ENCODE results near the gene DTL. TPM values are rescaled to one million over a fixed set of nuclear protein-coding genes. Genes with fewer than 3 reads are reported as not detected.
"Not testable (repeated sequence)": the region's sequence is repeated elsewhere in the genome, so short reads cannot be mapped to it uniquely, and the experiment has no call there.

The DTL gene
- total RNA-seq, 1 donor from 2014 or later = 73.9 TPM

GRCh38 chr1:212013672-212014071 lies 21.9 kb upstream of the DTL start:
- Mint-ChIP-seq H3K9me3 (no peaks in the 10 kb centered on the region), H3K4me1 (ENCODE audit: low read depth) (peaks cover 6% of the 10 kb centered on the region), H3K4me3 (ENCODE audit: low read depth) (no peak overlapping the region), H3K27me3 (ENCODE audit: low read depth) (no peaks in the 10 kb centered on the region), H3K27ac (no peak overlapping the region), H3K36me3 (ENCODE audit: low read depth) (peaks cover 42% of the 10 kb centered on the region)
- intact Hi-C loops (cut with micrococcal nuclease) = no loop called here
- DNase-seq (ENCODE audit: low spot score) = no peak

- Mint-ChIP-seq H3K36me3 (ENCODE audit: low read depth) (peaks cover 66% of the 10 kb centered on the region), H3K27ac (no peak overlapping the region), H3K4me1 (ENCODE audit: low read depth) (peaks cover 5% of the 10 kb centered on the region), H3K9me3 (peaks cover 13% of the 10 kb centered on the region), H3K27me3 (ENCODE audit: low read depth) (no peaks in the 10 kb centered on the region), H3K4me3 (ENCODE audit: low read depth) (no peak overlapping the region)
- intact Hi-C loops (cut with micrococcal nuclease) = no loop called here
- no peak for DNase-seq (ENCODE audit: low spot score)
Observed at GRCh38 chr1:212020975-212021374, 14.6 kb upstream of the DTL start.

- Mint-ChIP-seq H3K36me3 (ENCODE audit: low read depth) (peaks cover 66% of the 10 kb centered on the region), H3K4me3 (ENCODE audit: low read depth) (no peak overlapping the region), H3K27me3 (ENCODE audit: low read depth) (no peaks in the 10 kb centered on the region), H3K9me3 (peaks cover 13% of the 10 kb centered on the region), H3K27ac (no peak overlapping the region), H3K4me1 (ENCODE audit: low read depth) (peaks cover 6% of the 10 kb centered on the region)
- intact Hi-C loops (cut with micrococcal nuclease) = no loop called here
- DNase-seq (ENCODE audit: low spot score) = no peak
Observed at GRCh38 chr1:212021563-212021962, 14.0 kb upstream of the DTL start.

GRCh38 chr1:212022908-212023307 lies 12.6 kb upstream of the DTL start:
- intact Hi-C loops (cut with micrococcal nuclease); H3K4me1 Mint-ChIP-seq (ENCODE audit: low read depth); H3K4me3 Mint-ChIP-seq (ENCODE audit: low read depth); H3K27me3 Mint-ChIP-seq (ENCODE audit: low read depth); H3K27ac Mint-ChIP-seq; DNase-seq (ENCODE audit: low spot score): not testable (repeated sequence)
- H3K9me3 Mint-ChIP-seq = peaks cover 13% of the 10 kb centered on the region
- H3K36me3 Mint-ChIP-seq (ENCODE audit: low read depth) = peaks cover 63% of the 10 kb centered on the region

GRCh38 chr1:212024469-212025149 lies 10.9 kb upstream of the DTL start:
- no peaks in the 10 kb centered on the region for H3K27me3 Mint-ChIP-seq (ENCODE audit: low read depth)

GRCh38 chr1:212027727-212028126 lies 7.8 kb upstream of the DTL start:
- DNase-seq (ENCODE audit: low spot score); intact Hi-C loops (cut with micrococcal nuclease); H3K27me3 Mint-ChIP-seq (ENCODE audit: low read depth); H3K27ac Mint-ChIP-seq; H3K4me3 Mint-ChIP-seq (ENCODE audit: low read depth): not testable (repeated sequence)
- H3K4me1 Mint-ChIP-seq (ENCODE audit: low read depth) = peaks cover 37% of the 10 kb centered on the region
- peaks cover 13% of the 10 kb centered on the region for H3K9me3 Mint-ChIP-seq
- peaks cover 77% of the 10 kb centered on the region for H3K36me3 Mint-ChIP-seq (ENCODE audit: low read depth)

More at GRCh38 chr1:212024469-212025149, 10.9 kb upstream of the DTL start:
- no peak for DNase-seq (ENCODE audit: low spot score)
- Mint-ChIP-seq H3K4me3 (ENCODE audit: low read depth) (no peak overlapping the region), H3K27ac (no peak overlapping the region), H3K9me3 (peaks cover 13% of the 10 kb centered on the region), H3K4me1 (ENCODE audit: low read depth) (peaks cover 18% of the 10 kb centered on the region), H3K36me3 (ENCODE audit: low read depth) (peaks cover 70% of the 10 kb centered on the region)
- intact Hi-C loops (cut with micrococcal nuclease) = no loop called here

- Mint-ChIP-seq H3K4me1 (ENCODE audit: low read depth) (peaks cover 46% of the 10 kb centered on the region), H3K4me3 (ENCODE audit: low read depth) (no peak overlapping the region), H3K36me3 (ENCODE audit: low read depth) (peaks cover 60% of the 10 kb centered on the region), H3K9me3 (no peaks in the 10 kb centered on the region), H3K27me3 (ENCODE audit: low read depth) (no peaks in the 10 kb centered on the region), H3K27ac (no peak overlapping the region)
- intact Hi-C loops (cut with micrococcal nuclease) = no loop called here
- DNase-seq (ENCODE audit: low spot score) = no peak
Observed at GRCh38 chr1:212030936-212031528, 4.5 kb upstream of the DTL start.

- intact Hi-C loops (cut with micrococcal nuclease) = loop anchor here (1.0 to 2.0 kb wide), 8 partner anchors 22 to 533 kb away; partner anchors contain the start of genes PPP2R5A and SLC30A1
- H3K27ac Mint-ChIP-seq = peak overlapping the region; percentile 85
- H3K36me3 Mint-ChIP-seq (ENCODE audit: low read depth) = peaks cover 54% of the 10 kb centered on the region
- H3K4me1 Mint-ChIP-seq (ENCODE audit: low read depth) = peaks cover 55% of the 10 kb centered on the region
- DNase-seq (ENCODE audit: low spot score) = no peak
- no peaks in the 10 kb centered on the region for H3K27me3 Mint-ChIP-seq (ENCODE audit: low read depth)
- no peaks in the 10 kb centered on the region for H3K9me3 Mint-ChIP-seq
- H3K4me3 Mint-ChIP-seq (ENCODE audit: low read depth) = peak overlapping the region; percentile 95
Observed at GRCh38 chr1:212034516-212035122, 929 bp upstream of the DTL start.

- H3K27ac Mint-ChIP-seq = peak overlapping the region; percentile 85
- H3K4me3 Mint-ChIP-seq (ENCODE audit: low read depth) = peak overlapping the region; percentile 95
- no peaks in the 10 kb centered on the region for H3K9me3 Mint-ChIP-seq
- DNase-seq (ENCODE audit: low spot score) = no peak
- H3K27me3 Mint-ChIP-seq (ENCODE audit: low read depth) = no peaks in the 10 kb centered on the region
- intact Hi-C loops (cut with micrococcal nuclease) = loop anchor here (1.0 to 2.0 kb wide), 8 partner anchors 24 to 531 kb away; partner anchors contain the start of genes PPP2R5A and SLC30A1
- peaks cover 58% of the 10 kb centered on the region for H3K4me1 Mint-ChIP-seq (ENCODE audit: low read depth)
- H3K36me3 Mint-ChIP-seq (ENCODE audit: low read depth) = peaks cover 53% of the 10 kb centered on the region
Observed at GRCh38 chr1:212035835-212036605, 472 bp downstream of the DTL start.

- H3K27me3 Mint-ChIP-seq (ENCODE audit: low read depth) = no peaks in the 10 kb centered on the region
- H3K27ac Mint-ChIP-seq = peak overlapping the region; percentile 40
- H3K36me3 Mint-ChIP-seq (ENCODE audit: low read depth) = peaks cover 52% of the 10 kb centered on the region
- no peaks in the 10 kb centered on the region for H3K9me3 Mint-ChIP-seq
- peak overlapping the region; percentile 61 for H3K4me3 Mint-ChIP-seq (ENCODE audit: low read depth)
- DNase-seq (ENCODE audit: low spot score) = no peak
- intact Hi-C loops (cut with micrococcal nuclease) = no loop called here
- H3K4me1 Mint-ChIP-seq (ENCODE audit: low read depth) = peaks cover 52% of the 10 kb centered on the region
Observed at GRCh38 chr1:212037900-212038299, 2.4 kb downstream of the DTL start.

GRCh38 chr1:212039622-212040021 lies 4.1 kb downstream of the DTL start:
- Mint-ChIP-seq H3K27ac (no peak overlapping the region), H3K9me3 (no peaks in the 10 kb centered on the region), H3K27me3 (ENCODE audit: low read depth) (no peaks in the 10 kb centered on the region), H3K4me1 (ENCODE audit: low read depth) (peaks cover 43% of the 10 kb centered on the region), H3K4me3 (ENCODE audit: low read depth) (no peak overlapping the region), H3K36me3 (ENCODE audit: low read depth) (peaks cover 52% of the 10 kb centered on the region)
- no peak for DNase-seq (ENCODE audit: low spot score)
- intact Hi-C loops (cut with micrococcal nuclease) = no loop called here

GRCh38 chr1:212040629-212041412 lies 5.3 kb downstream of the DTL start:
- no peaks in the 10 kb centered on the region for H3K27me3 Mint-ChIP-seq (ENCODE audit: low read depth)
- intact Hi-C loops (cut with micrococcal nuclease) = no loop called here
- peaks cover 47% of the 10 kb centered on the region for H3K4me1 Mint-ChIP-seq (ENCODE audit: low read depth)
- H3K36me3 Mint-ChIP-seq (ENCODE audit: low read depth) = peaks cover 62% of the 10 kb centered on the region
- peak overlapping the region; percentile 28 for H3K4me3 Mint-ChIP-seq (ENCODE audit: low read depth)
- no peak for DNase-seq (ENCODE audit: low spot score)
- no peaks in the 10 kb centered on the region for H3K9me3 Mint-ChIP-seq
- H3K27ac Mint-ChIP-seq = peak overlapping the region; percentile 34
